ENCODE measurements around the gene HECTD2.
"Not testable (repeated sequence)": the region's sequence is repeated elsewhere in the genome, so short reads cannot be mapped to it uniquely, and the experiment has no call there.

HECTD2 gene

DNA sequence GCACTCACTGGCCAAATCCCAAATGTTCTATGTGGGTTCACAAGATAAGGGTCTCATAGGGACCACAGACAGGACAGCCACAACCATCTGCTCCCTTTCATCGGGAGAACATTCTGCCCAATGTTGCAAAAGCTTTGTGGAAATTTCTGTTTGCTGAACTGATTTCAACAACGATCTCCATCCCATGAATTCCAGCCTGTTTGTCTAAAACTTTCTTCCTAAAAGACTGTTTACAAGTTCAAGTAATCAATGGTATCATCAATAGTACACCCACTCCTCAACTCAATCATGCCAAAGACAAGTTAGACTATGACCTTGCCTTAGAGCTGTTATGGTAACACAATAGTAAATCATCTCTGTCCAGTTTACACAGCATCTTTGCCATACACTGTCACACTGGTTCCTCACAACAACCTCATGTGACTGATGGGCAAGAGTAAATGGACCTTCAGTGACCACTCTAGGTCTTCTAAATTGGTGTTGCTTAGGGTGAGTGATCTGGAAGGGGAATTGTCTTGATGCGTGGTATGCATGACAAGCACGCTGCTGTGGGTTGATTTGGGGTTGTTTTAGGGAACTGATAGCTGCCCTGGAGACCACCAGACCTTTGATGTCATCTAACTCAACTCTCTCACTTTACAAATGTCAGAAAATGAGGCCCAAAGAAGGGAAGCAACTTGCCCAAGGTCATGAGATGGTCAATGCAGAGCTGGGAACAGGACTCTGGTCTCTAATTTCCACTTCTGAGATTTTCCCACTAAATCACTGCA lies 127.7 kb downstream of the HECTD2 start:
- DNase-seq (ENCODE audit: low spot score), result no peak

DNA sequence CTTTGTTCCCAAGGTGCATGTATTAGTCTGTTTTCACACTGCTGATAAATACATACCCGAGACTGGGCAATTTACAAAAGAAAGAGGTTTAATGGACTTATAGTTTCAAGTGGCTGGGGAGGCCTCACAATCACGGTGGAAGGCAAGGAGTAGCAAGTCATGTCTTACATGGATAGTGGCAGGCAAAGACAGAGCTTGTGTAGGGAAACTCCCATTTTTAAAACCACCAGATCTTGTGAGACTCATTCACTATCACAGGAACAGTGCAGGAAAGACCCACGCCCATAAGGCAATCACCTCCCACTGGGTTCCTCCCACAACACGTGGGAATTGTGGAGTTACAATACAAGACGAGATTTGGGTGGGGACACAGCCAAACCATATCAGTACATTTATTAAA lies 129.8 kb downstream of the HECTD2 start:
- no peak for DNase-seq (ENCODE audit: low spot score)

DNA sequence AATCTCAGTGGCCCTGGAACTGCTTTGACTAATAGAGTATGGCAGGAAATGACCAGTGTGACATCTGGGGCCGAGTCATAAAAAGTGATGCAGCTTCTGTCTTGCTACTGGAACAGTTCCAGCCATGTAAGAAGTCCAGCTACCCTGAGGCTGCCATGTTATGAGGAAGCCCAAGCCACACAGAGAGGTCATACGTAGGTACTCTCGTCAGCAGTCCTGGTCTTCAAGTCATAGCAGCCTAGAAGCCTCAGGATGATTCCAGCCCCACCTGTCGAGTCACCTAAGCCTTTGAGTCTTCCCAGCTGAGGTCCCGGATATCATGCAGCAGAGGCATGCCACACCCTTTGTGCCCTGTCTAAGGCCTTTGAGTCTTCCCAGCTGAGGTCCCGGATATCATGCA lies 130.6 kb downstream of the HECTD2 start:
- peak; percentile 13 for DNase-seq (ENCODE audit: low spot score)

GRCh38 chr10:91541481-91541880 lies 131.3 kb downstream of the HECTD2 start:
- no peak for DNase-seq (ENCODE audit: low spot score)

DNA sequence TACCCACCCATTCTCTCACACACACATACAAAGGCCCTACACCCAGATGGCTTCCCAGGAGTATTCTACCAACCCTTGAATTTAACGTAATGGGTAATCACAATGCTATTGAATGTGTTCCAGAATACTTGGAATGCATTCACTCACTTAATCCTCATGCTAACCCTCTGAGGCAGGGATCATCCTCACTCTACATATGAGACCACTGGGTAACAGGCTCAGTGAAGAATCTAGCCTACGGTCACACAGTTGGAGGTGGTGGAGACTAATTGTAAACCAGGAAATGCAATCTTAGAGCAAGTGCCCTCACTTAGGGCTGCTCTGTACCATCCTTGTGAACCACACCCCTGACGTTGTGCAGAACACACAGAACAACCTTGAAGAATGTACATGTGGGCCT lies 135.2 kb downstream of the HECTD2 start:
- DNase-seq (ENCODE audit: low spot score), result no peak

DNA sequence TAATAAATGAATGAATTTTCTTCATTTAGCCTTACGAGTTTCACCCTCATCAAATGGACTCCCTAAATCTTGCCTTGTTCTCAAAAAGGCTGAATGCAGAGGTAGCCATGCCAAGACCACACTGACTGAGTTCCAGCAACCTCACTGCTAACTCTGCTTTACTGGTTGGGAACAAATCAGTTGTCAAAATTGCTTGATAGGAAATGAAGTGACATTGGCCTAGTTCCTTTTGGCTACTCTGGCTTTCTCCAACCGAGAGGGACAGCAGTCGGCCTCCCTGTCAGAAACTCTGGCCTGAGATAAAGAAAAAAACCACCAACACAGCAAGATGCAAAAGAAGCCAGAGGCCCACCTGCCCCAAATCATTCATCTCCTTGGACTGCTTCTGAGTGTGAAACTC lies 135.7 kb downstream of the HECTD2 start:
- DNase-seq (ENCODE audit: low spot score), result no peak

DNA sequence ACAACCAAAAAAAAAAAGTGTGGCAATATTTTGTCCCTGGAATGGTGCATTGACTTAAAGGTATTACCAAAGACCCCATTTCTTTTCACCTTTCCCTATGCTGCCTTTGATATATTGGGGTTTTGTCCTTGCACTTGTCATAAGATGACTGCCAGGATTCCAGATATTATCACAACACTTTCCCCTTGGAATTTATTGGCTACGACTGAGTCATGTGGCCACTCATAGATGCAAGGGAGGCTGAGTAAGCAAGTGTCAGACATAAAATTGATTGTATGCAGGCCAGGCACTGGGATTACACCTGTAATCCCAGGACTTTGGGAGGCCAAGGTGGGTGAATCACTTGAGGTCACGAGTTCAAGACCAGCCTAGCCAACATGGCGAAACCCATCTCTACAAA lies 139.1 kb downstream of the HECTD2 start:
- DNase-seq (ENCODE audit: low spot score), result no peak

DNA sequence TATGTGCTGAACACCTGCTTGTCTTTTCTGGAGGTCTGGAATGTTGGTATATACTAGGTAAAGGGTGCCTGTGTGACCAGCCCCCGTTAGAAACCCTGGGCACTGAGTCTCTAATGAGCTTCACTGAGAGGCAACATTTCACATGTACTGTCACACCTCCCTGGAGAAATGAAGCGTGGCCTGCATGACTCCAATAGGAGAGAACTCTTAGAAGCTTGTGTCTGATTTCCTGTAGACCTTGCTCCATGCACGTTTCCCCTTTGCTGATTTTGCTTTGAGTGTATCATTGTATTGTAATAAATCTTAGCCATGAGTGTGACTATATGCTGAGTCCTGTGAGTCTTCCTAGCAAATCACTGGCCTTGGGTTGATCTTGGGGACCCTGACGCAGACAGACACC lies 139.9 kb downstream of the HECTD2 start:
- no peak for DNase-seq (ENCODE audit: low spot score)

GRCh38 chr10:91551856-91552255 lies 141.7 kb downstream of the HECTD2 start:
- peak; percentile 10 for DNase-seq (ENCODE audit: low spot score)

- no peak for DNase-seq (ENCODE audit: low spot score)
These were observed 142.3 kb downstream of the HECTD2 start for GRCh38 chr10:91552274-91553095.

GRCh38 chr10:91555455-91555854 lies 145.3 kb downstream of the HECTD2 start:
- no peak for DNase-seq (ENCODE audit: low spot score)

GRCh38 chr10:91556691-91557566 lies 146.8 kb downstream of the HECTD2 start:
- no peak for DNase-seq (ENCODE audit: low spot score)

- DNase-seq (ENCODE audit: low spot score), result no peak
These were observed 147.5 kb downstream of the HECTD2 start for GRCh38 chr10:91557651-91558111.

GRCh38 chr10:91558473-91558872 lies 148.3 kb downstream of the HECTD2 start:
- no peak for DNase-seq (ENCODE audit: low spot score)

DNA sequence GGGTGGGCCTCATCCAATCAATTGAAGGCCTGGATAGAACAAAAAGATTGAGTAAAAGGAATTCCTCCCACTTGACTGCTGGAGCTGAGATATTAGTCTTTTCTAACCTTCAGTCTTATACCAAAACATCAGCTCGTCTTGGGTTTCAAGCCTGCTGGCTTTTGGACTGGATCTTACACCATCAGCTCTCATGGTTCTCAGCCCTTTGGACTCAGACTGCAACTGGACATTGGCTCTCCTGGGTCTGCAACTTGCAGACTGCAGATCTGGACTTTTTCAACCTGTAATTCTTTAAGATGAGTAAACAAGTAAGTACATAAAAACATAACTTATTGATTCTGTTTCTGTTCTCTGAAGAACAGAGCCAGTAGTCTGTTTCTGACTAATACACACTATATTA lies 149.0 kb downstream of the HECTD2 start:
- no peak for DNase-seq (ENCODE audit: low spot score)

GRCh38 chr10:91559750-91560149 lies 149.6 kb downstream of the HECTD2 start:
- no peak for DNase-seq (ENCODE audit: low spot score)

GRCh38 chr10:91560827-91561226 lies 150.7 kb downstream of the HECTD2 start:
- DNase-seq (ENCODE audit: low spot score), result not testable (repeated sequence)

DNA sequence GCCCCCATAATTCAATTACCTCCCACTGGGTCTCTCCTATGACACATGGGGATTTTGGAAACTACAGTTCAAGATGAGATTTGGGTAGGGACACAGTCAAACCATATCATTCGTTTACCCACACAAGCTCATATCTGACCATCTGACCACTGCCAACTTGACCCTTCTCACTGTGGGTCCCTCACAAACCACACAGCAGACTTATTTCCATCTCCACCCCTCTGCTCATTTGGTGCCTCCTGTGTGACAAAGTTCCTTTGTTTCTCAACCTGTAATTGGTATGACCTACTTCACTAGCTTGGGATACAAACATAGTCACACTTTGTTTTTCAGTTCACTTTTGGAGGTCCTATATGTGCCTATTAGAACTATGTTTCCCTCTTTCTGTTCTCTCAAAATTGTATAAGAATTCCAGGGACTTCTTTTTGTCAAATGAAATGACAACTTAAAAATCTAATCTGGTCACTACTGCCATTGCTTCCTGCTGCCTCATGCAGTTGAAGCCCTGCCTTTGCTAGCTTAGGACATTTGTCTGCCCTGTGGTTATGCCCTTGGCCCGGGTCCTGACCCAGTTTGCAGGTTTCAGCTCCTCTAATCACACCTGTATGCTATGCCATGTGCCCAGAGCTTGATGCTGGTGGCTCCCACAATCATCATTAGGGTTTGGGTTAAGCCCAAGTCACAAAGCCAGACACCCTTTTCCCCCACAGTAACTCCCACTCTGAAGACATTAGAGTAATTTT lies 152.9 kb downstream of the HECTD2 start:
- DNase-seq (ENCODE audit: low spot score), result no peak

DNA sequence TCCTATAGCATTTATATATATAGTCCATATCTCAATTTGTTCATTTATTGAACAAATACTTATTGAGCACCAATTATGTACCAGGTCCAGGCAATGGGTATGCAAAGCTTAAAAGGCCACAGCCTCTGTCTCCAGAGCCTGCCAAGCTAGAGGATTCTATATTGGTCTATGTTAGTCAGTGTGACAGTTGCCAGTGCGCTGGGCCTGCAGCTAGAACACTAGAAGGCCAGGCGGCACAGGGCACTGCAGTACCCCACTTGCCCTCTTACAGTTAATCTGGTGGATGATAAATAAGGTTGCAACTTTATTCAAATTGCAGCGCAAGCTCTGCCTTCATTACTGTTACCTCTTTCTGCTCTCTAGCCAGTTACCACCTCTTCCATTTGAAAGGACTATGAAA lies 153.9 kb downstream of the HECTD2 start:
- DNase-seq (ENCODE audit: low spot score), result no peak

All from kidney capillary endothelial cell (primary cell).